Choroid plexus epithelial cell (primary cell): ENCODE results near the gene FCF1.
A peak's percentile ranks its signal among the peaks of the same experiment; 100 is the strongest.

Experiments used
- DNase-seq: peaks from one replicate; pipeline ENCODE4 v3.0.0-alpha.2; 2010; ENCODE audit warnings: low read depth
- H3K4me3 ChIP-seq: 2 replicates; pipeline ENCODE4 v1.5.1; 2011; ENCODE audit warnings: low read depth, mild to moderate bottlenecking, control low read depth, low read length, moderate library complexity
- TF ChIP-seq, protein P1 (sequence below): conservative IDR thresholded peaks from 2 replicates; pipeline ENCODE4 v1.5.1; 2011; ENCODE audit warnings: low read depth, mild to moderate bottlenecking, control low read depth, inconsistent platforms, low read length, moderate library complexity

The FCF1 gene

DNA sequence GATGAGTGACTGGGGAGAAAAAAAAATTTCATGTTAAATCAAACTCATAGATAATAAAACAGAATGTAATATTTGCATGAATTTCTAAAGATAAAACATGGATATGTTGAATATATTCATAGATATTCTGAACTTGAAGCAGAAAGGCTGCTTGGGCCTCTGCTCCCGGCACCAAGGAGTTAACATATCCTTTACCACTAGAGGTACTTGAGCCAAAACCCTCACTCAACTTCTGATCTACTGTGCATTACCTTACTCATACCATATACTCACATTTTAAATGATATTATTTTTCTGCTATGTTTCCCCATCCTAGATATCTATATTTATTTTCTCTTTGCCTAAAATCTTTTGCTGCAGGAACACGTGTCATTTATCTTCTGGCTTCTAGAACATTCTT is 15.0 kb upstream of the FCF1 start:
- DNase-seq: no peak
- H3K4me3 ChIP-seq: no peak overlapping the region
- TF ChIP-seq, protein P1, sequence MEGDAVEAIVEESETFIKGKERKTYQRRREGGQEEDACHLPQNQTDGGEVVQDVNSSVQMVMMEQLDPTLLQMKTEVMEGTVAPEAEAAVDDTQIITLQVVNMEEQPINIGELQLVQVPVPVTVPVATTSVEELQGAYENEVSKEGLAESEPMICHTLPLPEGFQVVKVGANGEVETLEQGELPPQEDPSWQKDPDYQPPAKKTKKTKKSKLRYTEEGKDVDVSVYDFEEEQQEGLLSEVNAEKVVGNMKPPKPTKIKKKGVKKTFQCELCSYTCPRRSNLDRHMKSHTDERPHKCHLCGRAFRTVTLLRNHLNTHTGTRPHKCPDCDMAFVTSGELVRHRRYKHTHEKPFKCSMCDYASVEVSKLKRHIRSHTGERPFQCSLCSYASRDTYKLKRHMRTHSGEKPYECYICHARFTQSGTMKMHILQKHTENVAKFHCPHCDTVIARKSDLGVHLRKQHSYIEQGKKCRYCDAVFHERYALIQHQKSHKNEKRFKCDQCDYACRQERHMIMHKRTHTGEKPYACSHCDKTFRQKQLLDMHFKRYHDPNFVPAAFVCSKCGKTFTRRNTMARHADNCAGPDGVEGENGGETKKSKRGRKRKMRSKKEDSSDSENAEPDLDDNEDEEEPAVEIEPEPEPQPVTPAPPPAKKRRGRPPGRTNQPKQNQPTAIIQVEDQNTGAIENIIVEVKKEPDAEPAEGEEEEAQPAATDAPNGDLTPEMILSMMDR: no peak

DNA sequence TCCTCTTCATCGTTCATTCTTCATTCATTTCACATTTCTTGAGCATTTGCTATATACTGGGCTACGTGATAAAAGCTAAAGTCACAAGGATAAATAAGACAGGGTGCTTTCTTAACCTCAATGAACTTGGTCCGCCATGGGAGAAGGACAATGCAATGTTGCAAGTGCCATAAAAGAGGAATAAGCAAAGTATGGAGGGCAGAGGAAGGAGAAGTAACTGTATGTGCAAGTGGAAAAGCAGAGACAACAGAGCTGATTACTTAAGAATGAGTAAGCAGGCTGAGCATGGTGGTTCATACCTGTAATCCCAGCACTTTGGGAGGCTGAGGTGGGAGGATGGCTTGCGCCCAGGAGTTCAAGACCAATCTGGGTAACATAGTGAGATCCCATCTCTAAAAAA is 14.5 kb upstream of the FCF1 start:
- no peak for DNase-seq
- TF ChIP-seq, protein P1: no peak
- no peak overlapping the region for H3K4me3 ChIP-seq

DNA sequence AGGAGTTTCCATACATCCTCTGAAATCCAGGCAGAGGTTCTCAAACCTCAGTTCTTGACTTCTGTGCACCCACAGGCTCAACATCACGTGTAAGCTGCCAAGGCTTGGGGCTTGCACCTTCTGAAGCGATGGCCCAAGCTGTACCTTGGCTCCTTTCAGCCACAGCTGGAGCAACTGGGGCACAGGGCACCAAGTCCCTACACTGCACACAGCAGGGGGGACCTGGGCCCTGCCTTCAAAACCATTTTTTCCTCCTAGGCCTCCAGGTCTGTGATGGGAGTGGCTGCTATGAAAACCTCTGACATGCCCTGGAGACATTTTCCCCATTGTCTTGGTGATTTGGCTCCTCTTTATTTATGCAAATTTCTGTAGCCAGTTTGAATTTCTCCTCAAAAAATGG is 10.7 kb upstream of the FCF1 start:
- no peak for DNase-seq
- H3K4me3 ChIP-seq: no peak overlapping the region
- TF ChIP-seq, protein P1: no peak

DNA sequence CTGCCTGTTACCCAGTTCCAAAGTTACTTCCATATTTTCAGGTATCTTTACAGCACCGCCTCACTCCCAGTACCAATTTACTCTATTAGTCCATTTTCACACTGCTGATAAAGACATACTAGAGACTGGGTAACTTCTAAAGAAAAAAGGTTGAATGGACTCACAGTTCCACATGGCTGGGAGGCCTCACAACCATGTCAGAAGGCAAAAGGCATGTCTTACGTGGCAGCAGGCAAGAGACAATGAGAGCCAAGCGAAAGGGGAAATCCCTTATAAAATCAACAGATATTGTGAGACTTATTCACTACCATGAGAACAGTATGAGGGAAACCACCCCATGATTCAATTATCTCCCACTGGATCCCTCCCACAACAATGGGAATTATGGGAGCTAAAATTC is 9.9 kb upstream of the FCF1 start:
- DNase-seq: no peak
- H3K4me3 ChIP-seq: no peak overlapping the region
- TF ChIP-seq, protein P1: no peak

DNA sequence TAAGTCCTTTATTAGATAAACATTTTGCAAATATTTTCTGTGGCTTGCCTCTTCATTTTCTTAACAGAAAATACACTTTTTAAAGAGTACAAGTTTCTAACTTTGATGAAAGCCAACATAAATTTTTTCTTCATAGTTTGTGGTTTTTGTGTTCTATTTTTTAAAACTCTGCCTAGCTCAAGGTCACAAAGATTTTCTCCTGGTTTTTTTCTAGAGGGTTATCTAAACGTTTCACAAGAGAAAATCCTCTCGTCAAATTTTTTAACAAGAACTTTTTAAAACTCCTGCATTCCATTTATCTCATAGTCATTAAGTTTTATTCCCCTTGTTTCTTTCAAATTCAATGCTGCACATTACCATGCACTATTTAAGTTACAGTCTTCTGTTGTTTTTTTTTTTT is 8.3 kb upstream of the FCF1 start:
- TF ChIP-seq, protein P1: no peak
- DNase-seq: peak; percentile 39
- no peak overlapping the region for H3K4me3 ChIP-seq

DNA sequence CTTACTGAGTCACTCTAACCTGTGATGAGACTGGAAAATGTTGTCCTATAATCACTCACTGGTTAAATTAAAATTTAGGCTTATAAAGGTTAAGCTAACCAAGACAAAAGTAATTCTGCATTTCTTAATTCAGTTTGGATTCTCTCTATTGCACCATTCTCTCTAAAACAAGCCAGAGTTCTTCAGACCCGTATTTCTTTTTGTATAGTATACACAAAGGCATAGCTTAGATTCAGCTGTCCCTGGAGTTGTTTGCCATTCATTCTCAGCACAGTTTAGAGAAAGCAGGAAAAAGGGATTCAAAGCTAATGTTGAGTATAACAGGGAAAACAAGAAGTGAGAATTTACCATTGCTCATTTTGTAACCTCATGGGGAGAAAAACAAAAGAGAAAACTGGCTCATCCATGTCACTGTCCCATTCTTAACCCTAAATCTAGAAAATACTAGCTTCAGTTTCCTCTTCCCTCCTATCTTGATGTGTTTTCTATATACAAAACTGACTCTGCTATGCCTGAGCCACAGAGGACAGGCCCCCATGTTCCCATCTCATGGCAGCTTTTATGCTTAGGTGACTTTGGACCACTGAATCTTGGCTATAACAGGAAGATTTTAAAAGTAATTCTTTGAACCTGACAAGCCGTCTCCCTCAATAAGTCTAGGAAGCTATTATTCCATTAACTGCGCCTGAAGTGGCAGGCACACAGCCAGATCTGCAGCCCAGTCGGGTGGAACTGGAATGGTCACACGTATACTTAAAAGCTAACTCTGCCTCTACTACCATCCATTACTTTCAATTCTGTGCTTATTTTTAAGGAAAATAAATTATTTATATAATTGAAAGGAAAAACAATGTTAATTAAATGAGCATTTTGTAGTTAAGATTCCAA is 7.1 kb upstream of the FCF1 start:
- TF ChIP-seq, protein P1: no peak
- H3K4me3 ChIP-seq: no peak overlapping the region
- DNase-seq: no peak

DNA sequence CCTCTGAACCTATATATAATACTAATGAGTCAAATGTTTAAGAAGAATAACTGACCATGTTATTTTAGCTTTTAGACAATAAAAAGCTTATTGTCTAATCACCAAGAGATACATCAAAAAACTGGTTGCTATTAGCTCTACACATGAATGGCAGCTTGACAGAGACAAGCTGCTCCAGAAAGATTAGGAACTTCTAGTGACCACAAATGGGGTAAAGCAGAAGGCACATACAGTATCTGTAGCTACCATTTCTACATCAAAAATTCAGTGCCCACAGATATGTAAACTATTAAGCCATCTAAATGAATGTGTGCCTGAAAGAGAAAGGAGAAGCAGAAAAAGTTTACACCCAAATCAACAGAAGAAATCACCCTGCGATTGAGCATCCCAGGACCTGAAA is 2.5 kb upstream of the FCF1 start:
- TF ChIP-seq, protein P1: no peak

More for the DNA sequence above, 2.5 kb upstream of the FCF1 start:
- no peak for DNase-seq
- H3K4me3 ChIP-seq: no peak overlapping the region
